GM12872 (cell line): ENCODE results near the gene PDZD7.

Source experiments
- CTCF ChIP-seq: IDR thresholded peaks from 3 replicates; pipeline ENCODE4 v1.5.1; 2011; ENCODE audit warnings: low read depth, mild to moderate bottlenecking, low read length, moderate library complexity; ENCODE audit not compliant: insufficient read depth

PDZD7 gene

DNA sequence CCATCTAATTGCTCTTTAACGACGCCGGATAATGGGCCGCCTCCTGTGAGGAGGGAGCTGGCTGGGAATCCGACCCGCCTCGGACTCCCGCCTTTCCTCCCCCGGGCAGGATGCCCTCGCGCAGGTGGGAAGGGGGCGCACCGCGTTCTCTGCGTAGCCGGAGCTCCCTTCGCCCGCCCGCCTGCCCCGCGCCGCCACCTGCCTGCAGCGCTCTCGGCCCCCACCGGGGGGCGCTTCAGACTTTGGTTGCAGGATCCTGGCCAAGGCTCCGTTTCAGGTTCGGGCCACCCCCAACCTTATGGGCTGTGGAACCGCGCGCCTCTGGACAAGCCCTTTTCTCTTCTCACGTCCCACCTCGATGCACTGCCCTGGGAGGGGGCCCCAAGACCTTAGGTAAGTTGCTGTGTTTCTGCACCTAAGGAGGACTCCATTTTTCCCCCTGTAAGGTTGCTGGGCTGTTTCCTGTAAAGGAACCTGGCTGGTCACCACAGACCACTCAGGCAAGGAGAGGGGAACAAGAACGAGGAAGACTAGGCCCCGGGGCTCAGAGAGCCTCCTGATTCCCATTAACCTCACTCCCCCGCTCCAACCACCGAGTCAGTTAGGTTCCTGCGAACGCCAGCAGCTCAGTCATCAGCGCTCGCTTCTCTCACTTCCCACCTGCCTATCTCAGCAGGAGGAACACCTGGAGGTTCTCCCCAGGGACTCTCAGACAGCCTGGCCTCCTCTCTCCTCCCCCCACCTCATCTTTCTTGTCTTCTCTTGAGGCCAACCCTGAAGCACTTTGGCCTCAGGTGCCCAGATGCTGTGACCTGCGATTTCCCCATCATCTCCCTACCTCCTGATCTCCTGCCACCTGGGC lies 19.5 kb upstream of the PDZD7 start:
- TF ChIP-seq CTCF = peak; percentile 87

DNA sequence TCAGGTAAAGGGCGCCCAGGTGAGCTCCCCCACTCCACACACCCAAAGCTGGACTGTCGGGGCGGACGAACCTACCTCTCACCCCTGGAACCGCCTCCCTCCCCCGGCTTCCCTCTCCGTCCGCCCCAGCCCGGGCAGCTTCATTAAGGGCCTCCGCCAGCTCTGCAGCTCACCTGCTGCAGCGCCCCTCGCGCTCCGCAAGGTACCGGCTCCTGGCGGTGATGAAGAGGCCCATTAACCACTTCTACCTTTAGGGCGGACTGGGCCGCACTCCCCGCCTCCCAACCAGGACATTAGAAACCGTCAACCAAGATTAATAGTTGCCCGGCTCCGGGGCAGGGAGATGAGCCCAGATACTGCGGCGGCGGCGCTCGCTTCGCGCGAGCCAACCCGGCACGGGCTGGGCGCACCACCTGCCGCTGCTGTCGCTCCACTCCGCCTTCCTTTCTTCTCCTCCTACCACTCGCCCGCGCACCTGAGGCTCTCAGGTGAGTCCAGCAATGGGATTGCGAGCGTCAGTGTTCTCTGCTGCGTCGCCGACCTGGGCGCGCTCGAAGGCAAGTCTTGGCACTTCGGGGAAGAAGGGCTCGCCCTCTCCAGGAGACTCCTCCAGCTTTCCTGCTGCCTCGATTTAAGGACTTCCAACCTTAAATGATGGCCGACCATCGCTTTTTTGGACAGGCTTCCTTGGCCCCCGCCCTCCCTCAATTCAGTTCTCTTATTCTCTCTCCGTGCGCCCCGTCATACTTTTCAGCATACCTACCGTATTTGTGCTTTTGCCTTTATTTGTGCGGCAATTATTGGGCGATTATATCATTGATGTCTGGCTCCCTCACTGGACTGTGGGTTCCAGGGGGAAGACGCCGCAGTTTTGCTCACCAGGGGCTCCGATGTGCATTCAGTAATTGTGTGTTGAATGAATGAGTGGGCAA lies 17.3 kb upstream of the PDZD7 start:
- TF ChIP-seq CTCF = no peak

DNA sequence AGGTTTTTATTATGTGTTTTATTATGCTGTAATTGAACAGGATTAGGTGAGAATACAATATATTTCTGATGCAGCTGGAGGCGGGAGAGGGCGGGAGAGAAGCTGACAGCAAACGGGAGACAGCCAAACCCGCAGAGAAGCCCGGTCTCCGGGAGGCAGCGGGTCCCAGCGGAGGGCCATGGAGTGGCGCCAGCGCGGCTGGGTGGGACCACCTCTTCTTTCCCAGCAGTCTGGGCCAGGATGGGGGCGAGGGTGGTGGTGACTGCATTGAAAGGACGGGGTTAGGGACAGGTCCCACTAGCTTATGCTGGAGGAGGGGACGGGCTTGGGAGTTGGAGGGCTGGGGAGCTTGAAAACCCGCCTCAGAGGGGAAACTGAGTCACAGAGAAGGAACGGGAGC lies 16.3 kb upstream of the PDZD7 start:
- no peak for TF ChIP-seq CTCF

GRCh38 chr10:101046332-101047238 lies 15.7 kb upstream of the PDZD7 start:
- no peak for TF ChIP-seq CTCF

GRCh38 chr10:101044117-101044516 lies 13.2 kb upstream of the PDZD7 start:
- no peak for TF ChIP-seq CTCF

DNA sequence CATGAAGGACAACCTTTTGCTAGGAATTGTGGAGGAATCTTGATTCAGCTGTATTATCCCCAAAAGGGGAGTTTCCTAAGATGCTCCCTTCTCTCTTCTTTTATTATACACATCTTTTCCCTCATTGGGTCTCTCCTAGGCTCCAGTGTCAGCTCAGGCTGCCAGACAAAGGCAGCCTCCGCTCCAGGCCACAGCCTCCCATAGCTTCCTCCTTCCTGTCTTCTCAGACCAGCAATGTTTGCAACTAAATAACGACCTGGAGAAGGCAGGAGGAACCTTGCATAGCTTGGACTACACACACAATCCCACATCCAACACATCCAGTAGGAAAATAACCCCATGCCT lies 12.4 kb upstream of the PDZD7 start:
- no peak for TF ChIP-seq CTCF
